ENCODE data around the gene ASIC2.
"Not testable (repeated sequence)": the region's sequence is repeated elsewhere in the genome, so short reads cannot be mapped to it uniquely, and the experiment has no call there.

GRCh38 chr17:32987868-32988267, 305.2 kb downstream of the ASIC2 start:
- TF ChIP-seq CTCF (conservative IDR thresholded peaks at IDR 0.05; ENCODE audit: low read depth, low read length); EZH2 (IDR thresholded peaks at IDR 0.05; ENCODE audit: low read length, unreplicated experiment): not testable (repeated sequence)
